ENCODE results near the gene MYL12B.

DNA sequence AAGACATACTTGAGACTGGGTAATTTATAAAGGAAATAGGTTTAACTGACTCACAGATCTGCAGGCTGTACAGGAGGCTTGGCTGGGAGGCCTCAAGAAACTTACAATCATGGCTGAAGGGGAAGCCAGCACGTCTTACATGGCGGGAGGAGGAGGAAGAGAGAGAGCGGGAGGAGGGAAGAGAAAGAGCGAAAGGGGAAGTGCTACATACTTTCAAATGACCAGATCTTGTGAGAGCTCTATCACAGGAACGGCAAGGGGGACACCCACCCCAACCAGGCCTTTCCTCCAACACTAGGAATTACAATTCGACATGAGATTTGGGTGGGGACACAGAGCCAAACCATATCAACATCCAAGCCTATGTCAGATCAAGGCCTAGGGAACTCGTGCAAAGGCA lies 24.2 kb downstream of the MYL12B start:
- no peak for TF ChIP-seq CTCF (IDR thresholded peaks at IDR 0.05)
- TF ChIP-seq POLR2AphosphoS5 (IDR thresholded peaks at IDR 0.05; ENCODE audit: insufficient read depth in 1 of 2, low read depth in 1 of 2): no peak
